Measurements from ENCODE around the gene CEP97. TPM values are rescaled to one million over a fixed set of nuclear protein-coding genes. Genes with fewer than 3 reads are reported as not detected.

Gene CEP97
- polyA plus RNA-seq, 1 of the 3 experiments (the other 2 are of a cell fraction) = 1.3 TPM

DNA sequence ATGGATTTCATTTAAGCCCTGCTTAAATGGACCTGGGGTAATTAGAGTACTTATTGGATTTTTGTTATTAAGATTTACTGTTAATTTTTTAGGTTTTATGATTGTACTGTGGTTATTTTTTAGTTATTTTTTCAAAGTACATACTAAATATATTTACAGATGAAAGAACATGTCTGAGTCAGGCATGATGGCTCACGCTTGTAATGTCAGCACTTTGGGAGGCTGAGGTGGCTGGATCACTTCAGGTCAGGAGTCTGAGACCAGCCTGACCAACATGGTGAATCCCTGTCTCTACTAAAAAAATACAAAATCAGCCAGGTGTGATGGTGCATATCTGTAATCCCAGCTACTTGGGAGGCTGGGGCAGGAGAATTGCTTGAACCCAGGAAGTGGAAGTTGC is 21.7 kb upstream of the CEP97 start (continued):
- TF ChIP-seq GABPA (IDR thresholded peaks at IDR 0.05; ENCODE audit: low read depth) (no peak), REST (IDR thresholded peaks at IDR 0.05; ENCODE audit: low read depth, low read length) (no peak), POLR2AphosphoS5 (IDR thresholded peaks at IDR 0.05; ENCODE audit: low read depth, low read length) (no peak), RXRA (IDR thresholded peaks at IDR 0.05; ENCODE audit: borderline replicate concordance, low read depth) (no peak), SIN3A (IDR thresholded peaks at IDR 0.05; ENCODE audit: borderline replicate concordance, low read depth, low read length) (no peak), RFX5 (IDR thresholded peaks at IDR 0.05; ENCODE audit: low read length) (no peak), TAF1 (IDR thresholded peaks at IDR 0.05; ENCODE audit: borderline replicate concordance, low read depth, low read length) (no peak)
- TF ChIP-seq, protein P1, sequence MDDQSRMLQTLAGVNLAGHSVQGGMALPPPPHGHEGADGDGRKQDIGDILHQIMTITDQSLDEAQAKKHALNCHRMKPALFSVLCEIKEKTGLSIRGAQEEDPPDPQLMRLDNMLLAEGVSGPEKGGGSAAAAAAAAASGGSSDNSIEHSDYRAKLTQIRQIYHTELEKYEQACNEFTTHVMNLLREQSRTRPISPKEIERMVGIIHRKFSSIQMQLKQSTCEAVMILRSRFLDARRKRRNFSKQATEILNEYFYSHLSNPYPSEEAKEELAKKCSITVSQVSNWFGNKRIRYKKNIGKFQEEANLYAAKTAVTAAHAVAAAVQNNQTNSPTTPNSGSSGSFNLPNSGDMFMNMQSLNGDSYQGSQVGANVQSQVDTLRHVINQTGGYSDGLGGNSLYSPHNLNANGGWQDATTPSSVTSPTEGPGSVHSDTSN (IDR thresholded peaks at IDR 0.05) = no peak

- TF ChIP-seq NRF1 (IDR thresholded peaks at IDR 0.05; ENCODE audit: low read depth, low read length) = no peak
- TF ChIP-seq EP300 (IDR thresholded peaks at IDR 0.05; ENCODE audit: borderline replicate concordance in 1 of 2, low read depth in 1 of 2, low read length in 1 of 2) = no peak
- no peak for TF ChIP-seq CHD2 (IDR thresholded peaks at IDR 0.05; ENCODE audit: low read length, partially characterized antibody)
- TF ChIP-seq FOSL2 (IDR thresholded peaks at IDR 0.05; ENCODE audit: borderline replicate concordance, low read depth) = no peak
- TF ChIP-seq MEF2A (IDR thresholded peaks at IDR 0.05; ENCODE audit: borderline replicate concordance, low read depth) = no peak
- TF ChIP-seq SMC3 (IDR thresholded peaks at IDR 0.05; ENCODE audit: low read depth, low read length) = no peak
- no peak for TF ChIP-seq ELF1 (IDR thresholded peaks at IDR 0.05)
- no peak for TF ChIP-seq SIN3A (IDR thresholded peaks at IDR 0.05; ENCODE audit: borderline replicate concordance, low read depth, low read length)
- no peak for TF ChIP-seq POLR2AphosphoS5 (IDR thresholded peaks at IDR 0.05; ENCODE audit: low read depth, low read length)
- TF ChIP-seq TCF12 (IDR thresholded peaks at IDR 0.05) = no peak
- TF ChIP-seq TAF1 (IDR thresholded peaks at IDR 0.05; ENCODE audit: borderline replicate concordance, low read depth, low read length) = no peak
- no peak for TF ChIP-seq FOXM1 (IDR thresholded peaks at IDR 0.05; ENCODE audit: low read depth)
- no peak for TF ChIP-seq REST (IDR thresholded peaks at IDR 0.05; ENCODE audit: low read depth, low read length)
- TF ChIP-seq GATA2 (CRISPR knock-in tag; IDR thresholded peaks at IDR 0.05) = no peak
- TF ChIP-seq, protein P2, sequence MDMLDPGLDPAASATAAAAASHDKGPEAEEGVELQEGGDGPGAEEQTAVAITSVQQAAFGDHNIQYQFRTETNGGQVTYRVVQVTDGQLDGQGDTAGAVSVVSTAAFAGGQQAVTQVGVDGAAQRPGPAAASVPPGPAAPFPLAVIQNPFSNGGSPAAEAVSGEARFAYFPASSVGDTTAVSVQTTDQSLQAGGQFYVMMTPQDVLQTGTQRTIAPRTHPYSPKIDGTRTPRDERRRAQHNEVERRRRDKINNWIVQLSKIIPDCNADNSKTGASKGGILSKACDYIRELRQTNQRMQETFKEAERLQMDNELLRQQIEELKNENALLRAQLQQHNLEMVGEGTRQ (IDR thresholded peaks at IDR 0.05; ENCODE audit: borderline replicate concordance, low read depth, low read length) = no peak
- no peak for TF ChIP-seq RFX5 (IDR thresholded peaks at IDR 0.05; ENCODE audit: low read length)
- TF ChIP-seq MXI1 (IDR thresholded peaks at IDR 0.05; ENCODE audit: low read depth, low read length) = no peak
- no peak for TF ChIP-seq YY1 (IDR thresholded peaks at IDR 0.05; ENCODE audit: low read depth)
- ChIA-PET POLR2A (no interaction called here), CTCF (no interaction called here)
- no peak overlapping the region for H3K4me3 ChIP-seq (ENCODE audit: low read depth in 2 of 2, low read length in 1 of 2)
- H3K9me2 ChIP-seq = no peaks in the 10 kb centered on the region
- no peaks in the 10 kb centered on the region for H3K4me1 ChIP-seq (ENCODE audit: control insufficient read depth in 1 of 2, insufficient read depth in 2 of 2, low read depth in 1 of 2, low read length in 1 of 2)
- no peaks in the 10 kb centered on the region for H4K20me1 ChIP-seq (ENCODE audit: insufficient read depth)
- no peak overlapping the region for H3K9ac ChIP-seq
- no peaks in the 10 kb centered on the region for H3K9me3 ChIP-seq
- H3K27me3 ChIP-seq (ENCODE audit: insufficient read depth) = no peaks in the 10 kb centered on the region
- no peak for DNase-seq
- H3K4me2 ChIP-seq = no peak overlapping the region
- H3K79me2 ChIP-seq (ENCODE audit: insufficient read depth) = no peaks in the 10 kb centered on the region
- H3K36me3 ChIP-seq (replicated peaks in 1 of 2; ENCODE audit: control insufficient read depth in 1 of 2, insufficient read depth in 2 of 2, low read length in 1 of 2) = no peaks in the 10 kb centered on the region
- peaks cover under 1% of the 10 kb centered on the region for H3F3A ChIP-seq (replicated peaks; ENCODE audit: insufficient read depth)
- H3K27ac ChIP-seq (ENCODE audit: low read depth in 2 of 2, low read length in 1 of 2) = no peak overlapping the region
- no peak overlapping the region for H2AFZ ChIP-seq (ENCODE audit: low read depth)
- 68% methylated on average over 2 of the region's 2 CpGs for WGBS (ENCODE audit: low lambda C conversion rate)
These were observed 21.2 kb upstream of the CEP97 start for GRCh38 chr3:101703169-101703568.
